SK-N-SH treated with all-trans-retinoic acid at 6 μM for 48 hours (cell line): Measurements from ENCODE around the gene KRTAP19-4.

ENCODE experiments used
- ARNTL ChIP-seq: fragments of 450-650 bp; formaldehyde crosslinking; IDR thresholded peaks from 2 replicates; pipeline ENCODE4 v1.5.0; 2020; ENCODE audit warnings: low read depth, mild to moderate bottlenecking, moderate library complexity, borderline replicate concordance
- BACH2 ChIP-seq: fragments of 250-450 bp; sonication (Bioruptor Pico); IDR thresholded peaks from 2 replicates; pipeline ENCODE4 v1.9.0; 2021; ENCODE audit warnings: mild to moderate bottlenecking, borderline replicate concordance
- CSDC2 ChIP-seq: fragments of 250-450 bp; sonication (Bioruptor Pico); IDR thresholded peaks from 2 replicates; pipeline ENCODE4 v1.5.0; 2020; ENCODE audit warnings: mild to moderate bottlenecking, moderate library complexity
- CSRNP3 ChIP-seq: fragments of 250-450 bp; sonication (Bioruptor Pico); IDR thresholded peaks from 2 replicates; pipeline ENCODE4 v1.5.1; 2021; ENCODE audit warnings: mild to moderate bottlenecking, moderate library complexity
- GLIS3 ChIP-seq: fragments of 250-450 bp; sonication (Bioruptor Pico); IDR thresholded peaks from 2 replicates; pipeline ENCODE4 v1.5.0; 2020; ENCODE audit warnings: mild to moderate bottlenecking, moderate library complexity
- RARB ChIP-seq: fragments of 250-450 bp; sonication (Bioruptor Pico); IDR thresholded peaks from 2 replicates; pipeline ENCODE4 v1.8.0; 2021; ENCODE audit warnings: mild to moderate bottlenecking, moderate library complexity
- TOX ChIP-seq: fragments of 250-450 bp; sonication (Bioruptor Pico); IDR thresholded peaks from 2 replicates; pipeline ENCODE4 v1.8.0; 2021; ENCODE audit warnings: mild to moderate bottlenecking, moderate library complexity, borderline replicate concordance
- ZC3H10 ChIP-seq: fragments of 250-450 bp; sonication (Bioruptor Pico); IDR thresholded peaks from 2 replicates; pipeline ENCODE4 v1.5.1; 2021; ENCODE audit warnings: mild to moderate bottlenecking, moderate library complexity
- ZFP3 ChIP-seq: fragments of 250-450 bp; sonication (Bioruptor Pico); IDR thresholded peaks from 2 replicates; pipeline ENCODE4 v1.5.0; 2020; ENCODE audit warnings: mild to moderate bottlenecking, moderate library complexity
- TF ChIP-seq, protein P1 (sequence below): fragments of 250-450 bp; sonication (Bioruptor Pico); IDR thresholded peaks from 2 replicates; pipeline ENCODE4 v1.8.0; 2020; ENCODE audit warnings: mild to moderate bottlenecking, moderate library complexity, borderline replicate concordance

GRCh38 chr21:30491963-30492428 is 5.0 kb downstream of the KRTAP19-4 start, which contains the start of gene KRTAP19-3:
- TF ChIP-seq BACH2 (CRISPR knock-in tag) (no peak), TOX (no peak), RARB (CRISPR knock-in tag) (no peak), ZFP3 (CRISPR knock-in tag) (no peak), ZC3H10 (CRISPR knock-in tag) (no peak), CSDC2 (CRISPR knock-in tag) (no peak), CSRNP3 (no peak), ARNTL (CRISPR knock-in tag) (no peak), GLIS3 (CRISPR knock-in tag) (no peak)
- TF ChIP-seq, protein P1, sequence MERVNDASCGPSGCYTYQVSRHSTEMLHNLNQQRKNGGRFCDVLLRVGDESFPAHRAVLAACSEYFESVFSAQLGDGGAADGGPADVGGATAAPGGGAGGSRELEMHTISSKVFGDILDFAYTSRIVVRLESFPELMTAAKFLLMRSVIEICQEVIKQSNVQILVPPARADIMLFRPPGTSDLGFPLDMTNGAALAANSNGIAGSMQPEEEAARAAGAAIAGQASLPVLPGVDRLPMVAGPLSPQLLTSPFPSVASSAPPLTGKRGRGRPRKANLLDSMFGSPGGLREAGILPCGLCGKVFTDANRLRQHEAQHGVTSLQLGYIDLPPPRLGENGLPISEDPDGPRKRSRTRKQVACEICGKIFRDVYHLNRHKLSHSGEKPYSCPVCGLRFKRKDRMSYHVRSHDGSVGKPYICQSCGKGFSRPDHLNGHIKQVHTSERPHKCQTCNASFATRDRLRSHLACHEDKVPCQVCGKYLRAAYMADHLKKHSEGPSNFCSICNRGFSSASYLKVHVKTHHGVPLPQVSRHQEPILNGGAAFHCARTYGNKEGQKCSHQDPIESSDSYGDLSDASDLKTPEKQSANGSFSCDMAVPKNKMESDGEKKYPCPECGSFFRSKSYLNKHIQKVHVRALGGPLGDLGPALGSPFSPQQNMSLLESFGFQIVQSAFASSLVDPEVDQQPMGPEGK = no peak
